HCEC 1CT (cell line): ENCODE data around the gene CFAP100.

Experiments
- DNase-seq: peaks from one replicate; pipeline ENCODE4 v3.0.0-alpha.2; 2017

Gene CFAP100

GRCh38 chr3:126466886-126467610, 72.3 kb downstream of the CFAP100 start:
- DNase-seq = no peak

- DNase-seq = no peak
These were observed 72.9 kb downstream of the CFAP100 start for GRCh38 chr3:126467611-126467955.

DNA sequence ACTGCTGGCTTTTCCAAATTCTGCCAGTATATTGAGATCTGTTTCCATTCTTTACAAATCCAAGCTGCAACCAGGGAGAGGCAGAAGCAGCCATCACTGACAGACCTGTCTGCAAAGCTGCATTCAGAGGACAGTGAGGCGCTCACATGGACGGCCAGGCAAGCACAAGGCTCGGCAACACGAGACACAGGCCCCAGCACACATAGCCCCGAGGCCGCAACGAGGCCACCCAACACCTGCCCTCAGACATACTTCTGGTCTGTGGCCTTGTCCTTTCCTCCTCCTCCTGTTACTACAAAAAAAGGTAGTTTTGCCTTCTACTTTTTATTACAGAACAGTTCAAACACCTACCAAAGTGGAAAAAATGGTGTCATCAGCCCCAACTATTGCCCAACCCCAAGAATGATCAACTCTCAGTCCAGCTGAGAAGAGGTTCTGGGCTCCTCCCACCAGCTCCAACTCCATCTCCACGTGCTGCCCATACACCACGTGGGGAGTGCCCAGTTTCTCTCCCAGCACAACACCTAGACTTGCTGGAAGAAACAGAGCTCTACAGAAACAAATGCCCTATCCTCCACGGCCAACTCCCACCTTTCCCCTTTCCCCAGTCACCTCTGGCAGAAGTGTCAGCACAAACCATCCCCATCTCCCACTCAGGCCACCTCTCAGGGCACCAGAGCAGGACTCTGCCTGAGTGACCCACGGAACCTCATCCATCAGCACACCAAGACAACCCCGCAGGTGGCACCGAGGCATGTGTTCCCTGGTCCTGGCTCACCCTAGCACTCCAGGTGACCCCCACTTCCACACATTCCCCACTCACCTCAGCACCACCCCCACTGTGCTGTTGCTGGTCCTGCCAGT, 73.6 kb downstream of the CFAP100 start:
- no peak for DNase-seq

DNA sequence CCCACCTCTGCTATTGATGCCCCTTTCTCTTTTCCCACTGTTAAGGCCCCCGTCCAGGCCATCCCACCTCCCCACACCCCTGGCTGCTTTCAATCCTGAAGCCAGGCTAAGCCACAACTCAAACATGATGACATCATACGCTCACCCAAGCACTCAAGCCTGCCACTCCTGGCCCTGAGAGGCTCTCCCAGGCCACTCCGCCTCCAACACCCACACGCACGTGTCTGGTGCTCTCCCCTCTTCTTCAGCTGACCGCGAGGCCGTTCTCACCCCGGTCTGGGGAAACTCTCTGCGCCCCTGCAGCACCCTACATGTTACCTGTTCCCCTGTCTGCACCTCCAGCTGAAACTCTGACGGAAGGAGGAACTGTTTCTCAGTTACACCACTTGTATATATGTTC, 74.8 kb downstream of the CFAP100 start:
- DNase-seq = no peak

- DNase-seq = peak; percentile 90
These were observed 77.7 kb downstream of the CFAP100 start for GRCh38 chr3:126472277-126473006.

GRCh38 chr3:126473292-126474168, 78.8 kb downstream of the CFAP100 start:
- DNase-seq = no peak

GRCh38 chr3:126474498-126475412, 80.0 kb downstream of the CFAP100 start:
- DNase-seq = peak; percentile 37

- DNase-seq = peak; percentile 93
These were observed 80.9 kb downstream of the CFAP100 start, which contains the start of gene ZXDC for GRCh38 chr3:126475413-126476114. Gene ZXDC (minus strand): TSS chr3:126475891. CDS start chr3:126475865, 26 bp downstream.

DNA sequence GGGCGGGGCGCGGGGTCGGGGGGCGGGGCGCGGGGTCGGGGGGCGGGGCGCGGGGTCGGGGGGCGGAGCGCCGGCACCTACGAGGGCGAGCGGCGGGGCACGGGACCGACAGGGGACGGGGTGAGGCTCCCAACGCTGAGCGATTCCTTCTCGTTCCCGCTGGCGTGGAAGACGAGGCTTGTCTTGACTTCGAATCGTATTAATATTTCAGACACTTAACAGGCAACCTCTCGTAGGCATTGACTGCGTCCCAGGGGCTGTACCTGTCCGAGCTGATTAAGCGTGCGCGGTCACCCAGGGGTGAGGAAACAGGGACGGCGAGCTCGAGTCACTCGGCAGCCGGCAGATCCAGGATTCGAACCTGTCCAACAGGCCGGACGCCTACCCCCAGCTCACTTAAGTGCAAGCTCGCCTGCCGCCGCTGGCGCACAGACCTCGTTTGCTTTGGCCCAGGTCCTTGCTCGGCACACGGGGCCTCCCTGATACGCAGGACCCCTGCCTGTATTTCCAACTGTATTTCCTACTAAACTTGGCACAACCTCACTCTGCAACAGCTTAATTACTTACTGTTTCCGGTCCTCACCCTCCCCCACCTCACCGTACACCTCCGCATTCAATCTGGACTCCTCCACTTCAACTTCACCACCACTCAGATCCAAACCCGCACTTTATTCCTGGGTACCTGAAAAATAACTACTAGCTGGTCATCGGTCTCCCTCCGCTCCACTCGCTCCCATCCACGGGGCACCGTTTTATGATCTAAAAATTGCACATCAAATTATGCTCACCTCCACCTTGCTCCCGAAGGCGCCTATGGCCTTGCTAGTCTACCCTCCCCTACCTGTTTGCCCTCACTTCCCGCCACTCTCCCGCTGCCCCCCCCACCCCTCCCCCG, 81.7 kb downstream of the CFAP100 start:
- DNase-seq = peak; percentile 6

DNA sequence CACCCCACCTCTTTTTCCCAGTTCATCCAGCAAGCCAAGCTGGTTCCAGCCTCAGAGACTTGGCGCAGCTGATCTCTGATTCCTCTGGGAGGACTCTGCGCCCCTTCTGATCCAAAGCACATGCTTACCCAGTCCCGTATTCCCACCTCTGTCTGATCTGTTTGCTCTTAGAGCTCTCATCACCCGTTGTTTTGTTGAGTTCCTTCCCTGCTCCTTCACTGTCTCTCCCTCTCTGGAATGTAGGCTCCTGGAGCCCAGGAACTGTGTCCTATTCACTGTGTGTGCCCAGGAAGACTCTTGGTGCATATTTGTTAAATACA, 82.3 kb downstream of the CFAP100 start:
- no peak for DNase-seq

DNA sequence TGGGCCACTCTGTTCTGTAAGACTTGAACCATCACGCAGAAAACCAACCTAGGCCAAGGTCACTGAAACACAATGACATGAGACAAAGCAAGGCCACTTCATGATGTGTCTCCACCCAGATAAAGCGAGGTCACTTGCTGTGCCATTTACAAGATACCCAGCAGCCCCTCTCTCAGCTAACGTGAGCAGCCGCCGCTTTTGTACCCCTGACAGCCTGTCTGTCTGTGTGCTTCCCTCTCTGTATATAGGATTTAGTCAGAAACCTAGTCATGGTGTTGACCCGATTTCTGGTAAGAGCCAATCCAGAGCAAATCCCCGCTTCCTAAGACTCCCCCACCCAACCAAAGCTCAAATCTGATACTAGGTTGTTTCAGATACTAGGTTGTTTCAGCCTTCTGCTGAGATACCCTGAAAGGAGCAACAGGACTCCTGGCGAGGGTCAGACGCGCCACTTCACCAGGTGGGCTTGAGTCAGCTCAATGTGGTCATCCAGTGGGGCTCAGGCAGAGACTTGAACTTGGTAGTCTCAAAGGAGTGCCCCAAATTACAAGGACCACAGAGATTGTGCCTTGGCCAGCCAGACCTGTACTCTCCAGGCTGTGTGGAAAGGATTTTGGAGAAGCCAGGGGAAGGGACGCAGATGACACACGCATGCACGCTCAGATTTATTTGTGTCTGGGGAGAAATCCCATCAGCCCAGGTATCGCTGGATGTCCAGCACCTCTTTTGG, 84.0 kb downstream of the CFAP100 start:
- no peak for DNase-seq

DNA sequence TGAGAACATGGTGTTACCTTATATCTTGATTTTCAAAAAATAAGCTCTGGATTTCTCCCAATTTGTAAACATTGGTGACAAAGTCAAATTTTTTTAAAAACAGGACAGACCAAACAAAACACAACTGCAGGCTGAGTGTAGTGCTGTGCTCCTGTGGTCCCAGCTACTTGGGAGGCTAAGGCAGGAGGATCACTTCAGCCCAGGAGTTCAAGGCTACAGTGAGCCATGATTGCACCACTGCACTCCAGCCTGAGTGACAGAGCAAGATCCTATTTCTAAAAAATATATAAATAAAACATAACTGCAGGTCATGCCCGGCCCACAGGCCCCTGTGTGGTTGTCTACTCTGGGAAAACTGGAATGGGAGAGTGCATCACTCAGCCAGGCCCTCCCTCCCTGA, 84.9 kb downstream of the CFAP100 start:
- no peak for DNase-seq

- DNase-seq = no peak
These were observed 85.5 kb downstream of the CFAP100 start for GRCh38 chr3:126480206-126480605.

GRCh38 chr3:126480861-126481260, 86.2 kb downstream of the CFAP100 start:
- DNase-seq = no peak

DNA sequence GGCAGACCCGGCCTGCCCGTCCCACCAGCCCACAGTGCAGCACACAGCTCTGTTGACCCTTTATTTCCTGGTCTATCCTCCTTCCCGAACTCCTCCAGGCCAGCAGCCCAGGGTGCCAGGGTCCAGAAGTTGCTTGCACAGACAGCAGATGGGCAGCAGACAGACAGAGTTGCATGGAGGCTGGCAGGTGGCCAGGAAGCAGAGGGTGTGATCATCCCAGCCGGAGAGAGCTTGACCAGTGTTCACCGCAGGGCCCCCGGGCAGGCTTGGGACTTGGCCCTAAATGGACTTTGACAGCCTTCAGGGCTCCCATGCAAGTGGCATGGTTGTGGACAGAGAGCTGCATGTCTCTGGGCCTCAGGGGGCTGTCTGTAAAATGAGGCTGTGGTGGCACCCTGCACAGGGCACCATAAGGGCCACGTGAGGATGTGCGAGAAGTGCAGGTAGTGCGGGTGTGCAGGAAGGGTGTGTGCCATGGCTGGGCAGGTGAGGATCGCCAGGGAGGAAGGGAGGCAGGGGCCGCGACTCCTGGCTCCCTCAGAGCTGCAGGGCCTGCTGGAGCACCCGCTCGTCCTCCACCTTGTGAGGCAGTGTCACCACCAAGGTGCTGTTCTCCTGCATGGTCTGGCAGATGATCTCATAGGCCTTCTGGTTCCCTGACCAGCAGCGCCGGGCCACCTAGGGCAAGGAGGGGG, 87.2 kb downstream of the CFAP100 start:
- no peak for DNase-seq

- DNase-seq = no peak
These were observed 88.0 kb downstream of the CFAP100 start for GRCh38 chr3:126482503-126483255.

DNA sequence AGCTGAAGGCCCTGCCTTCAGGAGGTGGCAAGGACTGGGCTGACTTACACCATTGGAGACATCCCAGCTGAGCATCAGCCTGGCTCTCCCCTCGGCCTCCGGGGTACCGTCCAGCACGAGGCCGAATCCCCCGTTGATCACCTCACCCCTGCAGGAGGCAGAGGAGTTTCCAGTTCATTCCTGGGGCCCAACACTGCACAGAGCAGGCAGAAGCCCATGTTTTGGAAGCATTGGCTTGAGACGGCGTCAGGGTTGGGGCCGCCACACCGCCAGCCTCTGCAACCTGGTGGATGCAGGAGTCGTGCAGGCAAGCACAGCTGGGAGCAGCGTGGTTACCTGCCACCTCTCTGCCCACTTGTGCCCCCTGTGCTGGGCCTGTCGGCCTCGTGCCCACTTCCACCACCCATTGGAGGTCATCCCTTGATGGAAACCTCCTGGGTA, 88.6 kb downstream of the CFAP100 start:
- DNase-seq = no peak

GRCh38 chr3:126484148-126484547, 89.4 kb downstream of the CFAP100 start:
- DNase-seq = no peak
